Measurements from ENCODE around the gene FARP1.

FARP1 gene

DNA sequence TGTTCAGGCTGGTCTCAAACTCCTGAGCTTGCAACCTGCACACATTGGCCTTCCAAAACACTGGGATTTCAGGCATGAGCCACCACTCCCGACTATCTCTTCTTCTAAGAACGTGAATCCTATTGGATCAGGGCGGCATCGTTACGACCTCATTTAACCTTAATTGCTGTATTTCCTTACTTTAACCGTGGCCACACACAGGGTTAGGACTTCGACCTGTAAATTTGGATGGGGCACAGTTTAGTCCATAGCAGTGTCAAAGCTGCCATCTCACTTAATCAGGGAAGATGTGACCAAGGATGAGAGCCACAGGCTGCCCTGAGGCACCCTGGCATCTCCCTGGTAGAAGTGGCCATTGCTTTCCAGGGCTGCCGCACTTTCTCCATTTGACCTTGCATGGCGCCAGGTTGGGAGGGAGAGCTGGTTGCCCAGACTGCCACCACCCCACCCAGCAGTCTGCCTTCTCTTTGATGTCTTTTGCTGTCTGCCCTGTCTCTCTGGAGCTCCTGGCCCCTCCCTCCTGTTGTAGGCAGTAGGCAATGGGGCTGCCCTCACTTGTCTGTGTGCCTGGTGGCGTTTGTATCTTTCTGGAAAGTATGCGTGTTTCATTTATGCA is 175.5 kb downstream of the FARP1 start:
- in situ Hi-C loops (cut with MboI; ENCODE audit: low sequenced_read_pairs, unreplicated experiment): no loop called here
- TF ChIP-seq, protein P1, sequence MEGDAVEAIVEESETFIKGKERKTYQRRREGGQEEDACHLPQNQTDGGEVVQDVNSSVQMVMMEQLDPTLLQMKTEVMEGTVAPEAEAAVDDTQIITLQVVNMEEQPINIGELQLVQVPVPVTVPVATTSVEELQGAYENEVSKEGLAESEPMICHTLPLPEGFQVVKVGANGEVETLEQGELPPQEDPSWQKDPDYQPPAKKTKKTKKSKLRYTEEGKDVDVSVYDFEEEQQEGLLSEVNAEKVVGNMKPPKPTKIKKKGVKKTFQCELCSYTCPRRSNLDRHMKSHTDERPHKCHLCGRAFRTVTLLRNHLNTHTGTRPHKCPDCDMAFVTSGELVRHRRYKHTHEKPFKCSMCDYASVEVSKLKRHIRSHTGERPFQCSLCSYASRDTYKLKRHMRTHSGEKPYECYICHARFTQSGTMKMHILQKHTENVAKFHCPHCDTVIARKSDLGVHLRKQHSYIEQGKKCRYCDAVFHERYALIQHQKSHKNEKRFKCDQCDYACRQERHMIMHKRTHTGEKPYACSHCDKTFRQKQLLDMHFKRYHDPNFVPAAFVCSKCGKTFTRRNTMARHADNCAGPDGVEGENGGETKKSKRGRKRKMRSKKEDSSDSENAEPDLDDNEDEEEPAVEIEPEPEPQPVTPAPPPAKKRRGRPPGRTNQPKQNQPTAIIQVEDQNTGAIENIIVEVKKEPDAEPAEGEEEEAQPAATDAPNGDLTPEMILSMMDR (IDR thresholded peaks at IDR 0.05; ENCODE audit: borderline replicate concordance, control extremely low read depth, extremely low read depth, insufficient read depth, missing control alignments): no peak
- no peak for DNase-seq (ENCODE audit: low spot score)

- in situ Hi-C loops (cut with MboI; ENCODE audit: low sequenced_read_pairs, unreplicated experiment): no loop called here
- DNase-seq (ENCODE audit: low spot score): no peak
- TF ChIP-seq, protein P1 (IDR thresholded peaks at IDR 0.05; ENCODE audit: borderline replicate concordance, control extremely low read depth, extremely low read depth, insufficient read depth, missing control alignments): no peak
Measured at GRCh38 chr13:98320561-98321105, 177.7 kb downstream of the FARP1 start.

DNA sequence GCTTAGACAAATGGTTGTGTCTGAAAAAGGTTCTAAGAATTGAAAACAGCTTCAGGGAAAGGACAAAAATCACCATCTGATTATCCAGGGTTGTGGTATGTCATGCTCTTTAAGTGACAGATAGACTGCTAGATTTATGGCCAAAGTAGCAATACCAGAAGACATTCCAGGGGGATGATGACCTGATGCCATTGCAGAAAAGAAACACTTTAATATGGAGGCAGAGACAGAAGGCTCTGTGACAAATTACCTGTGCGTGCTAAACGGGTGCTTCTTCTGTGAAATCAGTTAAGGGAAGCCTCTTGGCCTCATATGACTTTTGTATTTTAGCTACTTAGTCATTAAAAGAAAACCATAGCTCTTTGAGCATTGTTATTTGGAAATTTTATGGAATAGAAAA is 178.5 kb downstream of the FARP1 start:
- no peak for DNase-seq (ENCODE audit: low spot score)
- in situ Hi-C loops (cut with MboI; ENCODE audit: low sequenced_read_pairs, unreplicated experiment): no loop called here
- TF ChIP-seq, protein P1 (IDR thresholded peaks at IDR 0.05; ENCODE audit: borderline replicate concordance, control extremely low read depth, extremely low read depth, insufficient read depth, missing control alignments): no peak

DNA sequence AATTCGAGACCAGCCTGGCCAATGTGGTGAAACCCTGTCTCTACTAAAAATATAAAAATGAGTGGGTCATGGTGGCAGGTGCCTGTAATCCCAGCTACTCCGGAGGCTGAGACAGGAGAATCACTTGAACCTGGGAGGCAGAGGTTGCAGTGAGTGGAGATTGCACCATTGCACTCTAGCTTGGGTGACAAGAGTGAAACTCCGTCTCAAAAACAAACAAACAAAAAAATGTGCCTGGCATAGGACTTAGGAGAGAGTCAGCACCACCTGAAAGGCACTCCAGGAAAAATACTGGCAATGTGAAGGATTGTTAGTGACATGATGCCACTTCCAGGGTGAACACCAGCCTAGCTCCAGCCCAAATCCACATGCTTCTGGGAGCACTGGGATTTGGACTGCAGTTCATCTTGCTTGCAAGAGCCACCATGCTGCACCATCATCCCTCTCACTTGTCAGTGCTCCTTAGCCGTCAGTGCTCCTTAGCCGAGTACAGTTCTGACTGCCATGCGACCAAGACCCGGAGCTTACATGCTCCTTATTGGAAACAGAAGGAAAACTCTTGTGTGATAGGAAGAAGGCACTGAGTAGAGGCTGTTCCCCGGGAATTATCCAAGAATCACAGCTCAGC is 179.3 kb downstream of the FARP1 start:
- no peak for DNase-seq (ENCODE audit: low spot score)
- in situ Hi-C loops (cut with MboI; ENCODE audit: low sequenced_read_pairs, unreplicated experiment): no loop called here
- TF ChIP-seq, protein P1 (IDR thresholded peaks at IDR 0.05; ENCODE audit: borderline replicate concordance, control extremely low read depth, extremely low read depth, insufficient read depth, missing control alignments): no peak

DNA sequence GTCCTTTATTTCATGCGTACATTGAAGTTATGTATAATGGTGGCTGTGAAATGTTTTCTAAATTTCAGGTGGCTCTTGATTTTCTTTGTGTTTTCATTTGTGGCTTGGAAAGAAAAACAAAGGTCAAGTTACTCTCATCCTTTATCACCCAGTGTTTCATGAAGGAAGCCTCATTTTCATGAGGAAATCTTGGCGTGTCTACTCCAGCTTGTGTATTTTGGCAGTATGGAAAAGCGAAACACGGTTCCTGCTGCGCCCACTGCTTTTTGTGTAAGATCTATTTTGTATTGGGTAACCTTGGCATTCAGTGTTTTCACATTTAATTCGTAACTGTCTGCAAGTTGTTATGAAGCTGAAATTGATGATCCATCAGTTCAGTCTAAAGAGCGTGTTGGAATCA is 181.2 kb downstream of the FARP1 start:
- in situ Hi-C loops (cut with MboI; ENCODE audit: low sequenced_read_pairs, unreplicated experiment): no loop called here
- TF ChIP-seq, protein P1 (IDR thresholded peaks at IDR 0.05; ENCODE audit: borderline replicate concordance, control extremely low read depth, extremely low read depth, insufficient read depth, missing control alignments): no peak
- no peak for DNase-seq (ENCODE audit: low spot score)

DNA sequence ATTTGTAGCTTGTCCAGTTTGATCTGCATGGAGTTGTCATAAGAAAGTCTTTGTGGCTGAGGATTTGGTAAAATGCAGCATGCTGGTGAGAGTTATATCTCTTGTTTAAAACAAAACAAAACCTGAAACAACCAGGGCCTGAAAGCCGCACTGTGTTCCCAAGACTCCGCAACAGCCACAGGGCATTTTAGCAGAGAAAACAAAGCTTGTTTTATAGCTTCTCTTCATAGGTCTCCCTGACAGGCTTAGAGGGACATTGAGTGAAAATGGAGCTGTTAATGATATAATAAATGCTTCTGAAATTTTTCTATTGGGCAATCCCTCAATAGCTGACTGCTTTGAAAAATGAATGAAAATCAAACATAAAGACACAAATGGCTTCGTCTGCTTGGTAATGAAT is 182.8 kb downstream of the FARP1 start:
- TF ChIP-seq, protein P1 (IDR thresholded peaks at IDR 0.05; ENCODE audit: borderline replicate concordance, control extremely low read depth, extremely low read depth, insufficient read depth, missing control alignments): no peak
- in situ Hi-C loops (cut with MboI; ENCODE audit: low sequenced_read_pairs, unreplicated experiment): no loop called here
- no peak for DNase-seq (ENCODE audit: low spot score)
